Fibroblast of pulmonary artery (primary cell): Measurements from ENCODE around the gene IFNA2.
"Not testable (repeated sequence)": the region's sequence is repeated elsewhere in the genome, so short reads cannot be mapped to it uniquely, and the experiment has no call there.

Source experiments
- DNase-seq: peaks from one replicate; pipeline ENCODE4 v3.0.0-alpha.2; 2010; ENCODE audit warnings: low read depth
- H3K4me3 ChIP-seq: replicated peaks from 2 replicates; pipeline ENCODE4 v1.5.1; 2011; ENCODE audit warnings: low read depth, mild to moderate bottlenecking, control low read depth, low read length, moderate library complexity
- CTCF ChIP-seq: IDR thresholded peaks from 2 replicates; pipeline ENCODE4 v1.5.1; 2011; ENCODE audit warnings: mild to moderate bottlenecking, control low read depth, low read length, inconsistent platforms; ENCODE audit errors: missing control alignments

IFNA2 gene

DNA sequence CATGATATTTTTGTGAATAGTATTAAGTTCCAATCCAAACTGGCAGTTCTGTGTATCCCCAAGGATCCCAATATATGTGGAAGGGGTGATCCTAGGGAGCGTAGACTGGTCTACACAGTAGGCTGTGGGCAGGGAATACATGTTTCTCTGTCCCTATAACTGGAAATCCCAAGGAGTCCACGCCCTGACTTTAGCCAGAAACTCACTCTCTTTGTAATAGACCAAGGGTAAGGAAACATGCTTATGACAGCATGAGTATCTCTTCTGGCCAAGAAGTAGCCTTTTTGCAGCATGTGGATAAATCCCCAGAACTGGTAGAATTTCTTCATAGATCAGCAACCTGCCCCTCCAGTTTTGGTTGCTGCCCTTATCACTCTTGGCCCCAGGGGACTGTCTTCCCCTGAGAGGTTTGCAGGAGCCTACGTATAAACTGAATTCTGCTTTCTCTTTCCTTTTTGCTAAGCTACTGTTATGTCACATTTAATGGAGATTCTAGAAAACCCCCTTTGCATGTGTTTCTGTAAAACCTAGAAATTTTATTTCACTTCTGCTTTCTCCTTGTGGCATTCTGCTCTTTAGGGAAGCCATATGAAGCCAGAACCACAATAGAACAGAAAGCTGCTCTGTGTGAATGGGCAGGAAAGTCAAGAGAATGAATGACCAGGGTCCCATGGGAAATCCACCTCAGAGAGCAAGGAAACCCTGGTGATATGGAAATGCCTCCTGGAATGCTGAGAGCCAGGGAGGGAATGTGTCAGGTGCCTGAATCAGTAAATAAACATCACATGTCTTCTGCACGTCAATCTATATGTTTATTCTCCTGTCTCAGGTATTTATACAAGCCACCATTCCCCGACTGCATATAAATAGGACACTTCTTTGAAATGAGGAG is 3.5 kb downstream of the IFNA2 start:
- no peak overlapping the region for H3K4me3 ChIP-seq
- no peak for DNase-seq
- no peak for TF ChIP-seq CTCF

GRCh38 chr9:21371467-21371866 is 13.7 kb downstream of the IFNA2 start:
- not testable (repeated sequence) for DNase-seq, H3K4me3 ChIP-seq

- TF ChIP-seq CTCF = no peak
- H3K4me3 ChIP-seq = no peak within 1 kb of the TSS
- no peak for DNase-seq
These were observed 17.2 kb downstream of the IFNA2 start, which contains the start of gene IFNA13 for GRCh38 chr9:21367957-21368356. IFNA13 (minus strand) TSS chr9:21368057; CDS start chr9:21368010, 47 bp downstream.

DNA sequence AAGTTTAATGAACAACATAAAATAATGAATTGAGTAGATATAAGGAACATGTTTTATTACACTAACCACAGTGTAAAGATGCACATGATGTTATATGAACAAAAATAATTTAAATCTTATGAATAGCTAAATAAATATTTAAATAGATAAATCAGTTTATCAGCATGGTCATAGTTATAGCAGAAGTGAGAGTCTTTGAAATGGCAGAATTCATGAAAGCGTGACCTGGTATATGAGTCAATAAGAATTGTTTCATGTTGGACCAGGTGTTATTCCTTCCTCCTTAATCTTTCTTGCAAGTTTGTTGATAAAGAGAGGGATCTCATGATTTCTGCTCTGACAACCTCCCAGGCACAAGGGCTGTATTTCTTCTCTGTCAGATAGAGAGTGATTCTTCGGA is 18.0 kb downstream of the IFNA2 start:
- H3K4me3 ChIP-seq = not testable (repeated sequence)

GRCh38 chr9:21362287-21362686 is 22.9 kb downstream of the IFNA2 start:
- DNase-seq = no peak
- H3K4me3 ChIP-seq = no peak overlapping the region
- TF ChIP-seq CTCF = no peak

More for the DNA sequence above, 18.0 kb downstream of the IFNA2 start:
- not testable (repeated sequence) for DNase-seq

DNA sequence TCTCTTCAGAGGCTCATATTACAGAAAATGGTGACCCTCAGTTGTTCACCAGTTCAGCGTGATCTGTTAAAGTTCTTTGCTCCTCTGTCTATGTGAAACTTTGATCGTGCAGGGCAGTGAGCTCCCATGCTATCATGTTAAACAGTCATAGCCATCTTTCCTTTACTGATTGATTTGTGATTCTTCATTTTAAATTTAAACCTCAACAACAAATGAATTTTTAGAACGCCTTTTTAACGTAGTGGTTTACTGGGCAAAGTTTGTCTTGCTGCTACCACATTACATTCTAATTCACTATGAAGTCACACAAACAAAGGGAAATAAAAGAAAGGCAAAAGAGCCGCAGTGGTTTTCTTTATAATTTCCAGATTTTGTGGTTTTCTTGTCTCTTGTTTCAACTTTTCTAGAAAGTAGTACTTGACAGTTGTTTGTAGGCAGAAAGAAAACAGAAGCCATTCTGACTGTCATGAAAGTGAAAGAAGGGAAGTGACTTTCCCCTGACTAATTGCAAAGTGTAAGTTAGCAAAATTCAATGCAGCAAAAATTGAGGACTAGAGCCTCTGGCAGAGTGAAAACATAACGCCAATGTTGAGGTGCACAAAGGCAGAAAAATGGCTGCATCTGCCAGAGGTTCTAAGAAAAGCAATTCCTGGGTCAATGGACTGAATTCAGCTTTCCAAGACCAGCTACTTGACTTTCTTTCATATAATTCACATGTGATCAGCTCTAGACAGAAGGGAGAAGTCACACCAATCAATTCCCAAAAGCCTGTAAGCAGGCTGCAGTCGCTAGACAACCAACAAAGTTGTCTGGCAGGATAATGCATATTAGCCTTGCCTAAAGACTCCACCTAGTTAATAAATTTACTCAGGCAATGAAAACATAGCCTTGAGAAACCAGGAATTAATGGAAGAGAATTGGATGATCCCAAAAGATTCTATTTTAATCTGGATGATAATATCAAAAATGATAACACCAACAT is 27.4 kb downstream of the IFNA2 start:
- DNase-seq = no peak
- TF ChIP-seq CTCF = no peak
- H3K4me3 ChIP-seq = no peak overlapping the region

DNA sequence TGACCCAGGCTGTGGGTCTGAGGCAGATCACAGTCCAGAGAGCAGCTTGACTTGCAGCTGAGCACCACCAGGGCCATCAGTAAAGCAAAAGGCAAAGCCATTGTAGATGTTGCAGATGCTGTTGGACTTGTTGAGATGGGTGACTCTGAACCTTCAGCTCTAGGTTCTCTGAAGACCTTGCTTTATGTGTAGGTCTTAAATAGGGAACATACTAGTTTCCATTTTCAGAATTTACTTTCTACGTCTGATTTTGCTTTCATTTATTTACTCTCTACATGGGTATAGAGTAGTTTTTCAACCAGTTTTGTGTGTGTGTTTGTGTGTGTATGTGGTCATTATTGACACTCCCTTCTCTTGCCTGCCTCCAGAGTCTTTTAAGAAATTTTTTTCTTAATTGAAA is 34.4 kb downstream of the IFNA2 start, which contains the start of gene IFNA6:
Gene IFNA6, minus strand, starts transcription at position 101 of the 400 bp plus-strand sequence. Its CDS starts 0 bp downstream, at position 101.
- no peak for DNase-seq
- H3K4me3 ChIP-seq = no peak within 1 kb of the TSS
- no peak for TF ChIP-seq CTCF
